Activated CD4-positive, alpha-beta T cell treated with anti-CD3 and anti-CD28 coated beads, Interleukin-10, Interleukin-2, amounts not matched to agents 100 ng/mL and 50 ng/mL, durations not matched to agents 16 hours and 8 hours (primary cell): ENCODE results near the gene HEATR5B.
A peak's percentile ranks its signal among the peaks of the same experiment; 100 is the strongest.

Source experiments
- DNase-seq: peaks from one replicate; pipeline ENCODE4 v3.0.0-alpha.2; 2020

Gene HEATR5B

DNA sequence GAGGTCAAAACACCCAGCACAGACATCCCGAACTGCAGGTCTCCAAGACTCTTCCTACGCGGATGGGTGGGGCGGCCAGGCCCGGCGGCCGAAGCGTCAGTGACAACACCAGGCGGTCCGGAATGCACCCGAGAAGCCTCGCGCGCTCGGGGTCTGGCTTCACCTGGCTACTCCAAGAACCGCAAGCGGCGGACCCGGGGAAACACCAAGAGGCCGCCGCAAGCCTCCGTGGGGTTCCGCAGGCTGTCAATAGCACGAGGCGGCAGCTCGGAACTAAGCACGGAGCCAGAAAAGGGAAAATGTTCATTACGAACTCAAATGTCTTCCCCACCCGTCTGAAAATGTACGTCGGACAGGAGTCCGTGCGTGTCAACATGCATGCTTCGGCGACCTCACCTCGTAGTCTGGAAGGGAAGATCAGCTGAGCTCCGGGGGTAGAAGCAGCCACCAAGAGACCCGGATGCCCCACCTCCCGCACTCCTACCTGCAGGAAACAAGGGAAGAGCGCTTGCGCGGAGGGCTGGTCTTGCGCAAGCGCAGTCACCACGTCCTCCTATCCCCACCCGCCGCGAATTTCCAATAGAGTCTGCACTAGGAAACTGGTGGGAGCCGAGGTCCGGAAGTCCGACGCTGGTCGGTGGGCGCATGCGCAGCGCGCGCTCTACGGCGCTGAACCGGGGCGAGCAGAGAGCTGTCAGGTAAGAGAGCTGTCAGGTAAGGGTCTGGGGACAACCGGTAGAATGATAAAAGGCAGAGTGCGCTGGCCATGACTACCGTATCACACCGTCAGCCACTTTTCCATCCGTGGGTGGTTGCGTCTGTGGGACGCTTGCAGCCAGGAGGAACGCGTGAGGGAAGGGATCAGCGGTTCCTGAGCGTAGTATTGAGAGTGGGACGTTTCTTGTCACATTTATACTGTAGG lies at the start of gene HEATR5B, which contains the start of gene GPATCH11:
HEATR5B (minus strand) TSS at position 500 of the 922 bp plus-strand sequence. CDS start 958 bp downstream, outside the sequence.
GPATCH11 (plus strand) TSS at position 646 of the 922 bp plus-strand sequence. CDS start 3,864 bp downstream, outside the sequence.
- peak; percentile 97 for DNase-seq

DNA sequence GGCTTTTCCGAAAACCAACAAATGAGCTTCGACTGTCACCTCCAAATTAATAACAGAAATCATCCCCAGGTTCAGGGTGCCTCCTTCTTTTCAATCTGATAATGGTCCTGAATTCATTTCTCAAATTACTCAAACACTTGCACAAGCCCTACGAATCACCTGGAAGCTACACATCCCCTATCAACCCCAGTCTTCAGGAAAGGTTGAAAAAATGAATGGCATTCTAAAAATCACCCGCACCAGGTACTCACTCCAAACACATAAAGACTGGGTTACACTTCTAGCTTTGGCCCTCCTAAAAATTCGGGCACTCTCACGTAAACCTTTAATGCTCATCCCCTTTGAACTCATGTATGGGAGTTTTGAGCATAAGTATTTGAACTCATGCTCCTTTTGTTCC lies 48.7 kb upstream of the HEATR5B start:
- DNase-seq, result no peak

DNA sequence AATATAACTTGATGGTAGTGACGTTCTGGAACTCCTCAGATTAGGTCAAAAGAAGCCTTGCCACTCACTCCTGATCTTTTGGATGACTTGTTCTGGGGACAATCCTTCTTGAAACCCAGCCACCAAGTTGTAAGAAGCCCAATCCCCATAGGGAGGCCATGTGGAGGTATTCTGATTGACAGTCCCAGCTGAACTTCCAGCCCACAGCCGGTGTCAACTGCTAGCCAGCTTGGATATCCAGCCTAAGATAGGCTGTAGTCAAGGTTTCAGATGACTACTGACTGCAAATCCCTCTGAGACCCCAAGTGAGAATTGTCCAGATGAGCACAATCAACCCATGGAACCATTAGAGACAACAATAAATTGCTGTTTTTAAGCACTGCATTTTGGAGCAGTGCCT lies 41.2 kb upstream of the HEATR5B start:
- no peak for DNase-seq

DNA sequence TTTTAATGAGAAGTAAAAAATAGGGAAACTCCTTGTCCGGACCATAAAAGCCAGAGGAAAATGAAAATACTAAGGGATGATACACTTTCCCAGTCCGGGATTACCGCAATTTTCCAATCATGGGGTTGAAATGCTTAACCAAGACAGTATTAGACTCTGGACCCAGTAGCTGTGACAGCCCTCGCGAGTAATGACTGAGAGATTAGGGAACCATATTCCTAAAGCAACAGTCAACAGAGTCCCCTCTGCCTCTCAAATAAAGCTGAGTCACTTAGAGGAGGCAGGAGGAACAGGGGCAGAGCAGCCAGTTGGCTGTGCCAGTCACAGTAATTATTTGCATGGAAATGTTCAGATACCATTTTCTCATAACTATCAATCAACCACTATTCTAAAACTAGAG lies 35.0 kb upstream of the HEATR5B start:
- DNase-seq, result no peak

DNA sequence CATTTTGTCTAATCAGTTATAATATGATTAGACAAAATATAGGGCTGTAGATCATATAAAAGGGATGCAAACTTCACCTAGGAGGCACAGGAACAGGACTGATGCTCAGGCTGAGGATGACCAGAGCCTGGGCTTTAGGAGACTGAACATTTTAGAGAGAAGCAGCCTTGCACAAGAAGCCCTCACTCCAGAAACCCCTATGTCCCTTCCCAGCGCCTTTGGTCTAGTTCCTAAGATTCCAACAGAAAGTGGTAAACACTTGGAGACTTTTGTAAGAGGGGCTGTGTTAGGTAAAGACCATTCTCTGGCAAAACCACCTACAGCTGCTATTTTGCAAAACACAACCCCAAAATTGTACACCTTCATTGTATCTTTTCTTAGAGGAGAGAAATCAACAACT lies 33.4 kb upstream of the HEATR5B start:
- no peak for DNase-seq

DNA sequence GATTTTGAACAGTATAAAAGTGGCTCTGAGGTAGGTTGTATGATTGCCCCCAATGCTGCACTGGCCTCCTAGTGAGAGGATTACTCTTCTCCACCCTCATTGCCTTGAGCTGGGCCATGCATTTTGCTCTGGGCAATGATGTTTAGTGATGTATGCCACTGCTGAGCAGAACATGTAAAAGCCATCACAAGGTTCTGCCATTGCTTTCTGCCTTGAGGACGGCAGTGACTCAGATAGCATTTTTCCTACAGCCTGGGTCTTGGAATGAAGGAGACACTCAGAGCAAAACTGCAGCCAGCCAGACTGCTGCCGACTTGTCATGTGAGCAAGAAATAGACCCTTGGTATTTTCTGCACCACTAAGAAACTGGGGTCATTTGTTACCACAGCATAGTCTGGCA lies 27.8 kb upstream of the HEATR5B start:
- no peak for DNase-seq

DNA sequence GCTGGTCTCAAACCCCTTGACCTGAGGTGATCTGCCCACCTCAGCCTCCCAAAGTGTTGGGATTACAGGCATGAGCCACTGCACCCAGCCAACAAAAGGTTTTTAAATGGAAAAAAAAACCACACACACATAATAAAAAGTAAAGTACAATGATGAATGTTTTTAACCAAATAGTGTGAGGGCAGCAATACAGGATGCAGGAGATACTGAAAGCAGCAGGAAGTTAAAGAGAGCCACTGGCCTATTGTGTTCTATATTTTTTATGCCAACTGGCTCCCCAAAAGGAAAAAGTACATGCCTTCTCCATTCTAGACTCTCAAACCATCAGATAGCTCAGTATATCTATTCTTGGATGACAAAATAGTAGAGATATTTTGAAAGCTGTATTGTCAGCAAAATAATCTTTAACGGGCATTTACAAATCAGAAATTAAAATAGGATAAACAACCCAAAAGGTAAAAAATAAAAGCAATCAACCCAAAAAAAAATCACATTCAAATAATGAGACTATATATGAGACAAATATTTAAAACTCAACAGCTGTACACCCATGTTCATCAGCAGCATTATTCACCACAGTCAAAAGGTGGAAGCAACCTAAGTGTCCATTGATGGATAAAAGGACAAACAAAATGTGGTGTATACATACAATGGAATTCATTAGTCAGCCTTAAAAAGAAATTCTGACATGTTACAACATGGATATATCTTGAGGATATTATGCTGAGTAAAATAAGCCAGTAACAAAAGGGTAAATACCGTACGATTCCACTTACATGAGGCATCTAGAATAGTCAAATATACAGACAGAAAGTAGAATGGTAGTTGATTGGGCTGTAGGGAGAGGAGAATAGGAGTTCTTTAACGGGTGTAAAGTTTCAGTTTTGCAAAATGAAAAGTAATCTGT lies 26.4 kb upstream of the HEATR5B start:
- no peak for DNase-seq

DNA sequence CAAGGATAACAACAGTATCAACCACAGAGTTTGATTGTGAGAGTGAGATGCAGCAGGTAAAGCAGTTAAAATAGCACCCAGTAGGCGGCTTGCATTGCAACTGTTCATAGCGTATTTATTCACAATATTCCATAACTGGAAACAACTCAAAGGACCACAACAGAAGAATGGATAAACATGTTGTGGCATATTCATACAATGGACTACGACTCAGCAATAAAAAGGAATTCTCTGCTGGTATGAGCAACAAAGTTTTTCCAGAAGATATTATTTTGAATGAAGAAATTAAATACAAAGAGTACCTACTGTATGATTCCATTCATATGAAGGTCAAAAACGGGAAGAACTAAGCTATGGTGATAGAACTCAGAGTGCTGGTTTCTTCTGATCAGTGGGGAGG lies 25.4 kb upstream of the HEATR5B start:
- DNase-seq, result no peak

DNA sequence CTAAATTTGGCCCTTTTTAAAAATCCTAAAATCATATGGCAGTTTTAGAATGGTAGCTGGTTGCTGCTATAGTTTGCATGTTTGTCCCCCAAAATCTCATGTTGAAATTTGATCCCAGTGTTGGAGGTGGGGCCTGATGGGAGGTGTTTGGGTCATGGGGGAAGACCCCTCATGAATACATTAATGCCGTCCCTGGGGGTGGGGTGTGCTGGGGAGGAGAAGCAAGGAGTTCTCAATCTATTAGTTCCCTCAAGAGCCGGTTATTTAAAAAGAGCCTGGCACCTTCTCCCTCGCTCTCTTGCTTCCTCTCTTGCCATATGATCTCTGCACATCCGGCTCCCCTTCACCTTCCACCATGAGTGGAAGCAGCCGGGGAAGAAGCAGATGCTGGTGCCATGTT lies 21.0 kb upstream of the HEATR5B start:
- DNase-seq, result no peak

DNA sequence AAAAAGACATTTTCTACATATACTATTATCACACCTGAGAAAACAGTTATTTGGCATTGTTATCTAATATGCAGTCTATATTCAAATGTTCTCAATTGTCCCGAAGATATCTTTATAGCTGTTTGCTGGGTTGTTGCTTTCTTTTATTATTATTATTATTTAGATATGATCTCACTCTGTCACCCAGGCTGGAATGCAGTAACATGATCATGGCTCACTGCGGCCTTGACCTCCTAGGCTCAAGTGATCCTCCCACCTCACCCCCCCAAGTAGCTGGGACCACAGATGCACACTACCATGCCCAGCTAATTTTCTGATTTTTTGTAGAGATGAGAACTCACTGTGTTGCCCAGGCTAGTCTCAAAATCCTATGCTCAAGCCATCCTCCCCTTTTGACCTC lies 20.0 kb upstream of the HEATR5B start:
- no peak for DNase-seq

DNA sequence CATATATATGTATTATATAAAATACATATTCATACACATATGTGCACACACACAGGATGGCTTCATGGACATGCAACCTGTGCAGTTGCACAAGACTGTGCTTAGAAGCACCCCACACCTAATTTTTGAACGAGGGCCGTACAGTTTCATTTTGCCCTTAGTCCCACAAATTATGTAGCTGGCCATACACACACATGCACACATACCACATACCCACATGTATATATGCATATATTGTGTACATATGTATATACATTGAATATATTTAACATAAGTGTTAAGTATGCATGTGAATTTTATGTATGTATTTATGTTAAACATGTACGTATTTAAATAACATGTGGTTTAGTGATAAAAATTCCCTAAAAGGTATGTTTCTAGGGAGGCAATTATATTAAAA lies 18.4 kb upstream of the HEATR5B start:
- no peak for DNase-seq

DNA sequence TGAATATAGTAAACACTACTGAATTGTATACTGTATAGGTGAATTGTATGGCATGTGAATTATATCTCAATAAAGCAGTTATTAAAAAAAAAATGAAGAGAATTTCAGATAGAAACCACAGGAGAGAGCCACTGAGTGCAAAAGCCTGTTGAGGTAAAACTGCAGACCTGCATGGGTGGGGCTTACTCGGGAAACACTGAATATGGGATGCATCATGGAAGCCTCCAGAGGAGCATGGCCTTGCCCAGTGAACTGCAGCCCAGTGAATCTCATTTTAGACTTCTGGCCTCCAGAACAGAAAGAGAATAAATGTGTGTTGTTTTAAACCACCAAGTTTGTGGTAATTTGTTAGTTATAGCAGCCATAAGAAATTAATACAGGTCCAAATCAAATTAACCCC lies 15.9 kb upstream of the HEATR5B start:
- DNase-seq, result no peak

DNA sequence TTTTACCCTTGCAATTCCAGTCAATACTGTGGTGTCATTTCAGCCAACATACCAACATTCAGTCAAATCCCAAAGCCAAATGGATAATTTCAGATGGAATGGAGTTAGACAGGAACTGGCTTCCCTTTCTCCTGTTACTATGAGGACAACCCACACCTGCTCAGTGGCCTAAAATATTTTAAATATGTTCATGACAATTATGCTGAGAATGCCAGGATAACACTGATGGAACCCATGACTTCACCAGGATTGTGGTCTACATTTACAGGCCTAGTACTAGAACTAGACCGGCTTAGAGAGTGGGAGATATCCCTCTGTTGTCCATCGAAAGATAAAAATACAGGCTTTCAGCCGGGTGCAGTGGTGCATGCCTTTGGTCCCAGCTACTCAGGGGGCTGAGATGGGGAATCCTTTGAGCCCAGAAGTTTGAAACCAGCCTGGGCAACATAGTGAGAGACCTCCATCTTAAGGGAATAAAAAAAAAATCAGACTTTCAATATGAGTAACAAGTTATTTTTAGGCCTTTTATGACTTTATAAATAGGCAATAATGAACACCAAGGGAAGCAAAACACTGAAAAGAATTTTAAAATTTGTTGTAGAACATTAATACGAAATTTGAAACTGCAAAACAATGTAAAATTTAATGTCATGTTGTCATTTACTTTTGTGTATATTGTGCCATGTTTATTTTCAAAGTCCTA lies 14.4 kb upstream of the HEATR5B start:
- DNase-seq, result no peak

DNA sequence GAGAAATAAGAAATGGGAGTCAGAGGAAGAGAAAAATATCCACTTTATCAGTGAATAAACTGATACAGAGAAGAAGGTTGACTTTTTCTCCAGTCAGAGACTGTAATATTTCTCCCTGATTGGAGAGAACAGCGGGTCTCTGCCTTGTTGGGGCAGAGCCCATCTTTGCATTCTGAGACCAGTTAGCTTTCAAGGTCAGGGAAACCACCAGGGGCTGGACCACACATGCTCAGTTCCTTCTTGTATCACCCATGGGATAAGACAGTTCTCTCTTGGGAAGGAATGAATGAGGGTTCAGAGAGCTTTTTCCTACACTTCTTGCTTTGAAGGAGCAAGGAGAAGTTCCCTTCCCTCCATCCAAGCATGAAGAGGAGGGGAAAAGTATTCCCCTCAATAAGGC lies 12.4 kb upstream of the HEATR5B start:
- DNase-seq, result no peak

DNA sequence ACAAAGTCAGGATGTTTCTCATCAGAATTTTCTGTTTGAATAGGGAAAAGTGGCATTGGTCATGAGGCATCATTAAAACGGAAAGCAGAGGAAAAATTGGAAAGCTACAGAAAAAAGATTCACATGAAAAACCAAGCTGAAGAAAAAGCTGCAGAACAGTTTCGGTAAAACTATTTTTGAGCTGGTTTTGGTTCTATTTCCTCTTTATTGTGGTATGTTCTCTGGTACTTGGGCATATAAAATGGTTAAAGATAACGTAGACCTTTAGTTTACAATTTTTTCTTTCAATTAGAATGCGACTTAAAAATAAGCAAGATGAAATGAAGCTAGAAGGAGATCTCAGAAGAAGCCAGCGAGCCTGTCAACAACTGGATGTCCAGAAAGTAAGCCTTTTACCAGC lies 7.7 kb upstream of the HEATR5B start:
- no peak for DNase-seq

DNA sequence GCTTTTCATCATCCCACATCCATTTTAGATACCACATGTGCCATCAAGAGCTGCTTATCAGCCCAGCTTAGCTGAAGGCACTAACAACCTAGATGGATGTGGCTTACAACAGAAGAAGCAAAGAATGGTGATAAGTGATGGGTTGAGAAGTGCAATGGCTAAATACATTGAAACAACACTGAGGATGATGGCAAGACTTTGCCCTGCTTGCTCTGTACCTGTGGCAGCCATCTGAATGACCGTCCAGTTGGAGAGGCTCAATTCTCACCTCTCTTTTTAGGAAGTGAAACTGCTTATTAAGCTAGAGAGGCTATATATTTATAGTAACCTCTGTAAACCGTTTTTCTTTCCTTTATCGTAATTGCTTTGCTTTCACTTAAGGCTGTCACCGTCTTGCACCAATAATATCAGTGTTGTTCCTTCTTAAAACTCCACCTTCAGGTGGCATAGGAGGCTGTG lies 5.9 kb upstream of the HEATR5B start:
- DNase-seq, result no peak

DNA sequence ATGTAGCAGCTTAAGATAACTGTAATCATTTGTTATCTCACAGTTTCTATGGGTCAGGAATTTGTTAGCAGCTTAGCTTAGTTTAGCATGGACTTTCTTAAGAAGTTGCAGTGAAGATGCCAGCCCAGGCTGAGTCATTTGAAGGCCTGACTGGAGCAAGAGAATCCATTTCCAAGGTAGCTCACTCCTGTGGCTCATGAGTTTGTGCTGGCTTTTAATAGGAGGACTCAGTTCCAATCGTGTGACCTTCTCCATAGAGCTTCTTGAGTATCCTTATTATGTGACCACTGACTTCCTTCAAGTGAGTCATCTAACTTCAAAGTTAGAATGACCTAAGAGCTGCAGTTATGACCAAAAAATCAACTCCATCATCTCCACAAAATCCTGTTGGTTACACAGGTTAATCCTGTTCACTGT lies 1.6 kb upstream of the HEATR5B start:
- DNase-seq, result peak; percentile 47

DNA sequence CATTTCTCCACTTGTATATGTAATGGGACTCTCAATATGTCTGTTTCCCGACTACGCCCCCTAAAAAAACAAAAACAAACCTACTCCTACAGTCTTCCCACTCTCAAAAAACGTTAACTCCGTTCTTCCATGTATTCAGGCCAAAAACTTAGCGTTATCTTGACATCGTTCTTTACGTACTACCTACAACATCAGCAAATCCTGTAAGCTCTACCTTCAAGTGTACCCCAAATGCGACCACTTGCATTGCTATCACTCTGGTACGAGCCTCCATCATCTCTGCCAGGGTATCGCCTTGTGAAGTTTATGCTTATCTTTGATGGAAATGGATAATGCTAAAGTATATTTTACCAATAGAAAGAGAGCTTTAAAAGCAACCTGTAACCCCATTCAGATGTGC lies 625 bp upstream of the HEATR5B start:
- DNase-seq, result no peak

DNA sequence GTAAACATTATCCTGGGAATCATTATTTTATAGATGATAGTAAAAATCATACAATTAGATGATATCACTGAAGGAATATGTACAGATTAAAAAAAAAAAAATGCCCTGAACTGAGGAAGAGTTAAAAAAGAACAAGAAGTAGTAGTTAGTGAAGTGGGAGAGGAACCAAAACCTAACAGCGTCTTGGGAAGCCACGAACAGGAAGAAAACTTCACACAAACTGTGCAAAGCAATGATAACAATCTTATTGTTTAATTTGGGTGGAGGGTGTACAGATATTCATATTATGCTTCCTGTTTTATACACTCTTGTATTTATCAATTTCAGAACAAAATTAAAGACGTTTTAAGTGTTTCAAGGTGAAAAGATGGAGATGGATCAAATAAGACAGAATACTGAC lies 3.5 kb downstream of the HEATR5B start:
- no peak for DNase-seq

DNA sequence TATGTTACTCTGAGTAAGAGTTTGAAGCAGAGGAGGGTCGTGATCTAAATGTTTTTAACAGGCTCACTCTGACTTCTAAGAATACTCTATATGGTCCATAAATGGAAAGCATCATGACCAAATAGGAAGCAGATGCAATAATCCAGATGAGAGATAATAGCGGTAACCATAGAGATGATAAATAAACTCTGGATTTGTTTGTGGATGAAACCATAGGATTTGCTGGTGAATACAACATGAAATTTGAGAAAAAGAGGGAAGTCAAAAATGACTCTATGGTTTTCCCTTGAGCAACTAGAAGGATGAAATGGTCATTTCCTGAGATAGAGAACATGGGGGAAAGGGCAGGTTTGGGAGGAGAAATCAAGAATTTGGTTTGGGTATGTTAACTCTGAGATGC lies 3.9 kb downstream of the HEATR5B start:
- no peak for DNase-seq

DNA sequence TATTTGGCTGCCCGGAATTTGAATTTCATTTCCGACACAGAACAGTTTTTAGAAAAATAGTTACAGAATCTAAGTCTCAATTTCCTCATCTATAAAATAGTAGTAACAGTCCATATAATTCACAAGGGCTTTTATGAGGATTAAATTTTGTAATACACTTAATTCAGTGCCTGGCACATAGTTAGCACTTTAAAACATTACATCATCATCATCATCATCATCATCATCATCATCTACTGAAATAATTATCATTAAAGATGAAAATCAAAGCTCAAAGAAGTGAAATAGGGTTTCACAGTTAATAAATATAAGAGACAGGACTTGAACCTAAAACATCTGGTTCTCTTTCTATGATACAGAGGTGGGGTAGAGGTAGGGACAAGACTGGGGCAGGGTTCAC lies 13.2 kb downstream of the HEATR5B start:
- no peak for DNase-seq

DNA sequence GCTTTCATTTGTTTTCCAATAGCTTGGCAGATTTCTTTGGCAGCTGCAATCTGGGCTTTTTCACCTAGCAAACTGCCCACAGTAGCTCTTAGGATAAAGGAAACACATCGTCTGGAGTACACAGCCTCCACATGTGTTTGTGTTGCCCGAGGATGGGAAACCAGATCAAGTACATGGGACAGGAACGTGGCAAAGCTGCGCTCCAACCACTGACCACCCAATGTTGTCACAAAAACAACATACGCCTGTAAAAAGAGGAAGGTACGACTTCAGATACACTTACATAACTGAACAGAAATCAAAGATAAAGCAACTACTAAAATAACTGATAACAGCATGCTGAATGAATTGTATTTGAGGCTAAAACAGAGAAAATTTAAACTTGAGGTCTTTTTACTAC lies 15.5 kb downstream of the HEATR5B start:
- no peak for DNase-seq

DNA sequence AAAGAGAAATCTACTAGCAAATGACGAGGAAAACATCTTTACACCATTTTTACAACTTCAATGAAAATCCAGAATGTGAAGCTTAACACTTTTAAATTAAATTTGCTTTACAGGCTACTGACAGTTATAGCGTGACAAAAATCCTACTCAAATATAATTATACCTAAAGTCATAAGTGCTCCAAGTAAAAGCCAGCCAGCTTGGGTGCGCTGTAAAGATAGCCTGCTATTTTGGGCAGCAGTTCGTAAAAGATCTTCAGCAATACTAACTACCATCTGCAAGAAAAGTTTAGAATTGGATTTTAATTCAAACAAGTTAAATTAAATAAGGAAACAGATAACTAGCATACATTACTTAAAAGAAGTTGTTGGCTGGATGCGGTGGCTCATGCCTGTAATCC lies 22.4 kb downstream of the HEATR5B start:
- DNase-seq, result no peak
